Midbrain (tissue), 1 donor: ENCODE measurements around the gene SLC39A7.
"Not testable (repeated sequence)": the region's sequence is repeated elsewhere in the genome, so short reads cannot be mapped to it uniquely, and the experiment has no call there.

Experiments
- DNase-seq: peaks from one replicate; lab custom pipeline; 2025; lab: John Stamatoyannopoulos, UW

Gene SLC39A7

DNA sequence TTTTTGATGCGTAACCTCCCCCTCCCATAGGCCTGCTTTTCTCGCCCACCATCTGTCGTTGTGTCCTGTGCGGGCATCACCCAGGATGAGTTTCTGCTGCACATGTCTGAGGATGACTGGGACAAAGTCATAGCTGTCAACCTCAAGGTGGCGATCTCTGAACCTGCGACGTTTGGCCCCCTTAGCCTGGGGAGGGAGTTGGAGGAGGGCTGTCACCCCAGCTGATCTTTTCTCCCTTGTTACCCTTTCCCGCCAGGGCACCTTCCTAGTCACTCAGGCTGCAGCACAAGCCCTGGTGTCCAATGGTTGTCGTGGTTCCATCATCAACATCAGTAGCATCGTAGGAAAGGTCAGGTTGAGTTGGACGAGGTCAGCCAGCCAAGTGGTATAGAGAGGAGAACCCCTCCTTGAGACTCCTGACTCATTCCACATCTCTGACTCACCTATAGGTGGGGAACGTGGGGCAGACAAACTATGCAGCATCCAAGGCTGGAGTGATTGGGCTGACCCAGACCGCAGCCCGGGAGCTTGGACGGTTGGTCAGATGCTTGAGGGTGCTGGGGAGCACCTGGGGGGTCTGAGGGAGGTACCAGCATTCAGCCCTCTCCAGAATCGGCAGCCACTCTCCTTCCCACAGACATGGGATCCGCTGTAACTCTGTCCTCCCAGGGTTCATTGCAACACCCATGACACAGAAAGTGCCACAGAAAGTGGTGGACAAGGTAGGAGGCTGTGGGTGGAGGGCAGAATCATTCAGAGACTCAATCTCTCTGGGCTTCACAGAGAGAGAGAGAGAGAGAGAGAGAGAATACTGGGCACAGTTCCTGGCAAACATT, 4.7 kb downstream of the SLC39A7 start:
- no peak for DNase-seq

- no peak for DNase-seq
Measured at GRCh38 chr6:33206027-33206863, 5.6 kb downstream of the SLC39A7 start.

GRCh38 chr6:33206864-33207551, 6.3 kb downstream of the SLC39A7 start:
- DNase-seq = no peak

DNA sequence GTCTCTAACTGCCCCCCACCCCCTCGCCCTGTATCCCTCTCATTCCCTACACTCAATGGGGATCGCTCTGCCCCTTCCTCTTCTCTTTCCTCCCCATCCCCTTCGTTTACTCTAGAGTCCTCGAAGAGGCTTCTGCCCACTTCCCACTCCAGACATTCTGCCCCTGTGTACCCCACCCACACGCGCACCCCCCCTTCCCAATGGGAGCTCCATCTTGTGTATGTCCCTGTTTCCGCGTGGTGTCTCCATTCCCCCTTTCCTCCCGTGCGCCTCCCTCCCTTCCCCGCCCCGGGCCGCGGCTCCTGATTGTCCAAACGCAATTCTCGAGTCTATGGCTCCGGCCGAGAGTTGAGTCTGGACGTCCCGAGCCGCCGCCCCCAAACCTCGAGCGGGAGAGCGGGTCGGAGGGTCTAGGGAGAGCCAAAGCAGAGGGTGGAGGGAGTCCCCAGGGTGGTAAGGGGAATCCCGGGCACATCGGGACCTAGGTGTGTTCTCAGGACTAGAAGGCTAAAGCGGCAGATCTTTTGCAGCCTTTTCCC, 7.0 kb downstream of the SLC39A7 start:
- no peak for DNase-seq

GRCh38 chr6:33208091-33208967, 7.7 kb downstream of the SLC39A7 start, which contains the start of gene RING1:
RING1 (plus strand) TSS chr6:33208500; CDS start chr6:33208823, 323 bp downstream.
- peak; percentile 90 for DNase-seq

- DNase-seq = no peak
Measured at GRCh38 chr6:33209856-33210255, 9.2 kb downstream of the SLC39A7 start.

DNA sequence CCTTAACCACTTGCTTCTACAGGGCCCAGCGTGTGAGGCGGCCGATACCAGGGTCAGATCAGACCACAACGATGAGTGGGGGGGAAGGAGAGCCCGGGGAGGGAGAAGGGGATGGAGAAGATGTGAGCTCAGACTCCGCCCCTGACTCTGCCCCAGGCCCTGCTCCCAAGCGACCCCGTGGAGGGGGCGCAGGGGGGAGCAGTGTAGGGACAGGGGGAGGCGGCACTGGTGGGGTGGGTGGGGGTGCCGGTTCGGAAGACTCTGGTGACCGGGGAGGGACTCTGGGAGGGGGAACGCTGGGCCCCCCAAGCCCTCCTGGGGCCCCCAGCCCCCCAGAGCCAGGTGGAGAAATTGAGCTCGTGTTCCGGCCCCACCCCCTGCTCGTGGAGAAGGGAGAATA, 10.5 kb downstream of the SLC39A7 start:
- no peak for DNase-seq

DNA sequence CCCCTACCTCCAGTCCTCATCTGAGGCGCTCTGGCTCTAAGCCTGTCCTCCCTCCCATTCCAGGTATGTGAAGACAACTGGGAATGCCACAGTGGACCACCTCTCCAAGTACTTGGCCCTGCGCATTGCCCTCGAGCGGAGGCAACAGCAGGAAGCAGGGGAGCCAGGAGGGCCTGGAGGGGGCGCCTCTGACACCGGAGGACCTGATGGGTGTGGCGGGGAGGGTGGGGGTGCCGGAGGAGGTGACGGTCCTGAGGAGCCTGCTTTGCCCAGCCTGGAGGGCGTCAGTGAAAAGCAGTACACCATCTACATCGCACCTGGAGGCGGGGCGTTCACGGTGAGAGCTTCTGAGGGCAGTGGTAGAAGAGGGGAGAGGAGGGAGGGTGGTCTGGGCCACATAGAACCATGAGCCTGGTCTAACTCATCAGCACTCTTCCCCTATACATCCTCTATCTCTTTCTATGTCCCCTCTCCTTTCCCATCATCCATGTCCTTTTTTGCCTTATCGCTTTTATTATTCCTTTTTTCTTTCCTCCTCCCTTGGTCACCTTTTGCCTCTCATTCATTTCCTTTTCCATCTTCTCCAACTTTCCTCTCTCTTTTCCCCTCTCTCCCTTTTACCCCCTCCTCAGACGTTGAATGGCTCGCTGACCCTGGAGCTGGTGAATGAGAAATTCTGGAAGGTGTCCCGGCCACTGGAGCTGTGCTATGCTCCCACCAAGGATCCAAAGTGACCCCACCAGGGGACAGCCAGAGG, 11.2 kb downstream of the SLC39A7 start:
- DNase-seq = no peak

GRCh38 chr6:33212857-33213165, 12.1 kb downstream of the SLC39A7 start:
- DNase-seq = no peak

- DNase-seq = peak; percentile 19
Measured at GRCh38 chr6:33213166-33213988, 12.7 kb downstream of the SLC39A7 start.

- no peak for DNase-seq
Measured at GRCh38 chr6:33213989-33214335, 13.3 kb downstream of the SLC39A7 start.

DNA sequence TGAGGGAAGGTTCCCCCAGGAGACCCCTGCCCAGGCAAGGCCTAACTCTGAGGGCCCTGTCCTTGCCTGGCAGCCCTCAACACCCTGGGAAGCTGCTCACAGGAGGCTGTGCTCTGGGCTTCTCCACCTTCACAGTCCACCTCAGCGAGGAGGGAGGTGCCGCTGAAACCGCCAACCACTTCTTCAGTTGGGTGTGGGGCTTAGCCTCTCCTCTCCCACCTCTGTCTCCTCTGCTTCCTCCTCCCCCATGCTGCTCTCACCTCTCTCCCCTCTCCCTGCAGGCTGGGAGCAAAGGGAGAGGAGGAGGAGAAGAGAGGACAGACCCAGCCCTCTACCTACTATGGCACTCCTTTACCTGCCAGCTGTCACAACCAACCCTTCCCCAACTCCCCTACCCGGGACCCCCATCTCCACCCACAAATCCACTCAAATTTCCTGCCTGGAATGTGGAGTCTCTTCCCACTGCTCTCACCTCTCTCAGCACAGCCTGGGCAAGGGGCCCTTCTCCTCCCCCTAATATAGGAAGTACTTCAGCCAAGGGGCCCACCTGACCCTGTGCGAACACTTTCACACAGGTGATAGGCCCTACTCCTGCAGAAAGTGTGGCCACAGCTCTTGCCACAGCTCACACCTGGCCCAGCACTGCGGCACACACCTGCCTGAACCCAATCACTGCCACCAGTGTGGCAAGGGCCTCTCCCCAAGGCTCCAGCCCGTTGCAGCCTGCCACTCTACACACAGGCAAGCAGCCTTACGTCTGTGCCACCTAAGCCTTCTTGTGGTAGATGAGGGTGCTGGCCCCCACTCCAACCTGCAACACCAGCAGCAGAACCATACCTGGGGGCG, 14.8 kb downstream of the SLC39A7 start:
- DNase-seq = no peak

- DNase-seq = no peak
Measured at GRCh38 chr6:33216117-33216649, 15.5 kb downstream of the SLC39A7 start.

DNA sequence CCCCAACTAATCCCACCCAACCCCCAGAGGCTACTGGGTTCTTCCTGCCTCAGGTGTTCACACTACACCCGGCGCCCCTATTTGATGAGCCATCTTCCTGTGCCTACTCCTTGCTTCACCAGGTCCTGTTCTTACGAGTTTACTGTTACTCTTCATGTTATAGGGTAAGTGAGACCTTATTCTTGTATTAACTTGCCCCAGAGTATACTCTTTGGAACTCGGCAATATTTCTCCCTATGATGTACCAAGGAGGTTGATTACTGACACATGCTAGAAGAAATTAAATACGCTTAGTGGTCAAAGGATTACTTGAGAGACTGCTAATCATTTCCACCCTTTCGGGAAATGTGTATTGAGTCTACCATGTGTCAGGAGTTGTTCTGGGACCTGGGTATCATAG, 16.6 kb downstream of the SLC39A7 start:
- no peak for DNase-seq

DNA sequence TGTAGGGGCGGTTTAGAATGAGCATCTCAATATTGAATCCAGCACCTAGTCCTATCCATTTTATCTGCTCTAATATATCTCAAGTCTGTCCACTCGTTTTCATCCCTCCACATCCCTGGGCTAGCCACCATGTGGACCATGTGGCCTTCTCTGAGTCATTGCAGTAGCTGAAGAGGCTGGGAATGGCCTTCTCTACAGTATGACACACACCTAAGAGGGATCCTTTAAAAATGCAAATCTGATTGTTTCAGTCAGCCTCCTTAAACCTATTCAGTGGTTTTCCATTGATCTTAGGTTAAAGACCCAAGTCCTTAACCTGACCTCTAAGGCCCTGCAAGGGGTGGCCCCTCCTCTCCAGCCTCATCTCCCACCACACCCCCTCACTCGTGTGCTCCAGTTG, 17.0 kb downstream of the SLC39A7 start:
- DNase-seq = no peak

GRCh38 chr6:33226503-33227120, 25.9 kb downstream of the SLC39A7 start:
- not testable (repeated sequence) for DNase-seq

- DNase-seq = no peak
Measured at GRCh38 chr6:33235221-33235634, 34.6 kb downstream of the SLC39A7 start.

- no peak for DNase-seq
Measured at GRCh38 chr6:33236328-33236727, 35.7 kb downstream of the SLC39A7 start.
